Fibroblast of lung (primary cell): Measurements from ENCODE around the gene FAXC.

Source experiments
- EZH2 ChIP-seq: IDR thresholded peaks from 2 replicates; pipeline ENCODE4 v1.5.1; 2012; ENCODE audit warnings: low read length, control low read depth, mild to moderate bottlenecking; ENCODE audit errors: missing control alignments
- TF ChIP-seq, protein P1 (sequence below), 2 donors: IDR thresholded peaks in 1 of 2; conservative IDR thresholded peaks in 1 of 2; 1 replicate in 1 of 2; 2 replicates in 1 of 2; pipeline ENCODE4 v1.5.1; 2011 to 2012; ENCODE audit warnings: low read length in 2 of 2, control low read depth in 1 of 2, inconsistent platforms in 1 of 2, low read depth in 1 of 2, mild to moderate bottlenecking in 1 of 2

DNA sequence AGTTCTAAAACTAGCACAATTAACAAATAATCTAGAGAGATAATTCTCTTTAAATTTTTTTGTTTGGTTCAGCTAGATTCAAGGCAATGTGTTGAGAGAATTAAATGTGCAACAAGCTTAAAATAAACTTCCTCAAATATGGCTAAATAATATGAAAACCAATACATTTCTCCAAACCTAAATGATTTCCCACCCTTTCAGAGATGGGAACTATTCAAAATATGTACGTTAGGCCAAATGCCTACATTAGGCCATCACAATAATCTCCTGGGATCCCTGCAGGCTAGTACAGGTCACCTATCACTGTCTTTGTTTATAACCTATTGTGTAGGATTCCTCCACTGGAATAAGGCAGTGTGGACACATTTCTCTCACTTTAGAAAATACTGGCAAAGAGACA, 1.7 kb downstream of the FAXC start:
- TF ChIP-seq, protein P1, sequence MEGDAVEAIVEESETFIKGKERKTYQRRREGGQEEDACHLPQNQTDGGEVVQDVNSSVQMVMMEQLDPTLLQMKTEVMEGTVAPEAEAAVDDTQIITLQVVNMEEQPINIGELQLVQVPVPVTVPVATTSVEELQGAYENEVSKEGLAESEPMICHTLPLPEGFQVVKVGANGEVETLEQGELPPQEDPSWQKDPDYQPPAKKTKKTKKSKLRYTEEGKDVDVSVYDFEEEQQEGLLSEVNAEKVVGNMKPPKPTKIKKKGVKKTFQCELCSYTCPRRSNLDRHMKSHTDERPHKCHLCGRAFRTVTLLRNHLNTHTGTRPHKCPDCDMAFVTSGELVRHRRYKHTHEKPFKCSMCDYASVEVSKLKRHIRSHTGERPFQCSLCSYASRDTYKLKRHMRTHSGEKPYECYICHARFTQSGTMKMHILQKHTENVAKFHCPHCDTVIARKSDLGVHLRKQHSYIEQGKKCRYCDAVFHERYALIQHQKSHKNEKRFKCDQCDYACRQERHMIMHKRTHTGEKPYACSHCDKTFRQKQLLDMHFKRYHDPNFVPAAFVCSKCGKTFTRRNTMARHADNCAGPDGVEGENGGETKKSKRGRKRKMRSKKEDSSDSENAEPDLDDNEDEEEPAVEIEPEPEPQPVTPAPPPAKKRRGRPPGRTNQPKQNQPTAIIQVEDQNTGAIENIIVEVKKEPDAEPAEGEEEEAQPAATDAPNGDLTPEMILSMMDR (conservative IDR thresholded peaks at IDR 0.05 in 1 of 2, IDR thresholded peaks at IDR 0.05 in 1 of 2; ENCODE audit: low read depth in 1 of 2, low read length in 2 of 2), result no peak
- TF ChIP-seq EZH2, result no peak
